SH-SY5Y (cell line): ENCODE data around the gene DKC1.

Experiments
- GATA2 ChIP-seq: IDR thresholded peaks from 2 replicates; pipeline ENCODE4 v1.6.1; 2011; ENCODE audit warnings: mild to moderate bottlenecking, low read depth, low read length
- GATA3 ChIP-seq: IDR thresholded peaks from 2 replicates; pipeline ENCODE4 v1.6.1; 2011; ENCODE audit warnings: low read depth, mild to moderate bottlenecking, low read length, moderate library complexity

GRCh38 chrX:154806837-154807501 is 44.3 kb downstream of the DKC1 start:
- TF ChIP-seq GATA2 = no peak
- TF ChIP-seq GATA3 = no peak
